Psoas muscle (tissue), 8 donors: ENCODE results near the gene RPL27. TPM values are rescaled to one million over a fixed set of nuclear protein-coding genes. Genes with fewer than 3 reads are reported as not detected.
"Not testable (repeated sequence)": the region's sequence is repeated elsewhere in the genome, so short reads cannot be mapped to it uniquely, and the experiment has no call there.

Experiments
- ATAC-seq, 4 donors: fragments of 200-7000 bp; cut with Tn5 transposase; one replicate each; pipeline ENCODE4 v1.9.1; 2020; ENCODE audit warnings: moderate library complexity in 3 of 4, mild to moderate bottlenecking in 2 of 4
- DNase-seq, 2 donors: peaks; one replicate each; pipeline ENCODE4 v3.0.0-alpha.2; 2020
- H3K27ac ChIP-seq: fragments of 200-600 bp; one replicate; pipeline ENCODE4 v1.8.0; 2022
- H3K27me3 ChIP-seq, 3 donors: fragments of 200-600 bp in 1 of 3; one replicate each; pipeline versions ENCODE4 v1.6.1 to v1.8.0; 2013 to 2022; ENCODE audit warnings: low read length in 2 of 3, mild to moderate bottlenecking in 2 of 3, moderate library complexity in 1 of 3; ENCODE audit not compliant: insufficient read depth in 3 of 3
- H3K36me3 ChIP-seq, 2 donors: fragments of 200-600 bp in 1 of 2; one replicate each; pipeline versions ENCODE4 v1.6.1 to v1.8.0; 2013 to 2022; ENCODE audit warnings: low read depth in 1 of 2, mild to moderate bottlenecking in 1 of 2, moderate library complexity in 1 of 2; ENCODE audit not compliant: insufficient read depth in 1 of 2
- H3K4me1 ChIP-seq: fragments of 200-600 bp; one replicate; pipeline ENCODE4 v1.8.0; 2022
- H3K4me3 ChIP-seq: fragments of 200-600 bp; one replicate; pipeline ENCODE4 v1.8.0; 2022; ENCODE audit warnings: mild to moderate bottlenecking
- H3K9me3 ChIP-seq: fragments of 200-600 bp; one replicate; pipeline ENCODE4 v1.8.0; 2022
- CTCF ChIP-seq: fragments of 200-600 bp; IDR thresholded peaks from one replicate; pipeline ENCODE4 v1.8.0; 2022; ENCODE audit warnings: antibody characterized with exemption
- WGBS, 3 donors: extraction: QIAGEN DNeasy Blood & Tissue Kit; methylation state at CpG; one replicate each; pipeline versions ENCODE4 v1.1.6 to v1.1.7; 2013; 5-methylcytosine and 5-hydroxymethylcytosine counted together
- intact Hi-C, 2 donors: fragments of 100-400 bp; cut with DNase I; formaldehyde crosslinking; loops; one replicate each; pipeline versions ENCODE4 v1.11.0 to v1.14.2; 2022
- polyA plus RNA-seq, 3 donors: library from polyadenylated mRNA; stranded (reverse); fragments of 200-250 nt; gene quantifications; one replicate each; pipeline ENCODE4 v1.2.3, GENCODE V29; 2013
- total RNA-seq, 4 donors: library from RNA; stranded (reverse); fragmentation: NEBNext Ultra II Directional in 2 of 4; extraction: Animal tissue kit (Norgen Biotek cat#: 25700) in 2 of 4; gene quantifications; one replicate each; pipeline versions ENCODE4 v1.2.1 to v1.2.4, GENCODE V29; 2021 to 2023
- donor health status: healthy with polysubstance abuse.
- donor health status: DM: no; HTN: no; CAD: no; lungs with moderate emphysema.
- donor health status: Bipolar disorder and iron deficiency.
- donor health status: healthy.
- donor health status: DM: yes; HTN: yes; CAD: no.
- donor health status: DM: no; HTN: no; CAD: no.
- donor health status: DM: no; HTN: no; CAD: no.
- donor health status: DM: yes; HTN: yes; CAD: no.

Gene RPL27
- total and polyA plus RNA-seq, 7 donors: 506 to 3,118 (median 1,045) TPM

DNA sequence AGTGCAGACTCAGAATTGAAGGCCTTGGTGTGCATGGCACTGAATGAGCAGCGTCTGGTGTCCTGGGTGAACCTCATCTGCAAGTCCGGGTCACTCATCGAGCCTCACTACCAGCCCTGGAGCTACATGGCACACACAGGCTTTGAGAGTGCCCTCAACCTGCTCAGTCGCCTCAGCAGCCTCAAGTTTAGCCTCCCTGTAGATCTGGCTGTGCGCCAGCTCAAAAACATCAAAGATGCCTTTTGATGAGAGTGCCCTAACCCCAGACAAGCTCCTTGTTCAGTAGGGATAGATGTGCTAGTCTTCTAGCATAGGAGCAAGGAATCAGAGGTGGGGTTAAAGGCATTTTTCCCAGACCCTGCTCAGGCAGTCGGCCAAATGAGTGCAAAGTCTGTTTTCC is 6.7 kb upstream of the RPL27 start:
- Histone ChIP-seq H3K4me3 (no peak overlapping the region), H3K9me3 (no peaks in the 10 kb centered on the region), H3K27me3 (no peaks in the 10 kb centered on the region), H3K27ac (no peak overlapping the region), H3K4me1 (no peaks in the 10 kb centered on the region), H3K36me3 (peaks cover 14 to 82% of the 10 kb centered on the region in 2 donors)
- ATAC-seq (peak in 1 of 4 donors; percentile 18), DNase-seq (no peak)
- no peak for TF ChIP-seq CTCF
- intact Hi-C loops: no loop called here
- WGBS, 3 donors: 94 to 97% (median 96%) methylated on average over 6 of the region's 6 CpGs

DNA sequence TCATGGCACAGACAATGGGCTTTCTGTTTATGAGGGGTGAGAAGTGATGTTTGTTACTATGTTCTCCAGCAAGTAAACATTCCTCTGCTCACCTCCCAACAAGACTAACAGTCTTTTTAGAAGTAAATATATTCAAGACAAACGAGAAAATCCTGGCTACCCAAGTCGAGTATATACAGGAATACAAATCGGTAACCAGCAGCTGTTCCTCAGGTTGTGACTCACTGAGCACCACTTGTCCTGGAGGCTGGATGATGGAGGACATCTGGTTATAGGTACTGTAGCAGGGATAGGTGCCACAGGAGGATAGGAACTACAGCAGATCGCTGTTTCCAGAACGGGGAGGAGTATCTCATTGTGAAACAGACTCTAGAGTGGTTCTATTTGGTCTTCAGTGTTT is 5.3 kb upstream of the RPL27 start:
- DNase-seq (no peak), ATAC-seq (no peak)
- Histone ChIP-seq H3K9me3 (no peaks in the 10 kb centered on the region), H3K36me3 (peaks cover 11 to 68% of the 10 kb centered on the region in 2 donors), H3K4me1 (no peaks in the 10 kb centered on the region), H3K27ac (no peak overlapping the region), H3K27me3 (no peaks in the 10 kb centered on the region), H3K4me3 (no peak overlapping the region)
- 77 to 90% (median 79%) methylated on average over 5 of the region's 5 CpGs for WGBS, 3 donors
- intact Hi-C loops: no loop called here
- TF ChIP-seq CTCF: no peak

DNA sequence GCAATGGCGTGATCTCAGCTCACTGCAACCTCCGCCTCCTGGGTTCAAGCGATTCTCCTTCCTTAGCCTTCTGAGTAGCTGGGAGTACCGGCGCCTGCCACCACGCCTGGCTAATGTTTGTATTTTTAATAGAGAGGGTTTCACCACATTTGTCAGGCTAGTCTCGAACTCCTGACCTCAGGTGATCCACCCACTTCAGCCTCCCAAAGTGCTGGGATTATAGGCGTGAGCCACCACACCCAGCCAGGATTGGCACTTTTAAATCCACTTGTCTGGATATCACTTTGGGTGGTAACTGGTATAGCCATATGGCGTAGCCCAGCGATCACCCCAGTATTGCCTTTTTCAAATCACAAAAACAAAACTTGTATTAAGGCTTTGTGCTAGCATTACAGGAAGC is 4.3 kb upstream of the RPL27 start:
- peaks cover 11 to 58% of the 10 kb centered on the region in 2 donors for H3K36me3 ChIP-seq
- H3K9me3 ChIP-seq, H3K27me3 ChIP-seq, H3K4me3 ChIP-seq, intact Hi-C loops, ATAC-seq, H3K27ac ChIP-seq, DNase-seq, H3K4me1 ChIP-seq: not testable (repeated sequence)
- WGBS, 3 donors: 83 to 86% (median 84%) methylated on average over 10 of the region's 10 CpGs

DNA sequence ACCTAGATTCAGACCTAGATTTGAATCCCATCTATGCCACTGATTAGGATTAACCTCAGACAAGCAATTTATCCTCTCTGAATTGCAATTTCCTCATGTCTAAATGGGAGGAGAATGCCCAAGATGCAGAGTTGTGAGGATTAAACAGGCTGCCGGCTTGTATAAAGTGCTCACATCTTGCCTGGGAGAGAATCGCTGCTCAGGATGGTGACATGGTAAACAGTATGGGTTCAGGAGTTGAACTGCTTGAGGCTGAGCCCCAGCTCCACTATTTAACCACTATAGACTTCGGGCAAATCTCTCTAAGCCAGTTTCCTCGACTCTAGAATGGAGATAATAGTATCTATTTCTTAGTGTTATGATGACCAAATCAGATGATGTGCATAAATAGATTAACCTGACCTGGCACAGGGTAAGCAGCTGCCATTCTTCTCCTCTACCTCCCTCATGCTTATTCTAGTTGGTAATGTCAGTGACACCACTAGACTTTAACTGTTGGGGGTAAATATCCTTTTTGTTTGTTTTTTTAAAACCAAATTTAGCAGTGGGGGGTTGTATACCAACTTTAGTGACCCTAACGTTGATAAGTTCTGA is 732 bp upstream of the RPL27 start:
- DNase-seq (no peak), ATAC-seq (peak in 2 of 4 donors; percentile 5 to 6)
- Histone ChIP-seq H3K4me3 (peak overlapping the region; percentile 93), H3K27ac (peak overlapping the region; percentile 96), H3K9me3 (no peaks in the 10 kb centered on the region), H3K27me3 (no peaks in the 10 kb centered on the region), H3K36me3 (peaks cover 6 to 55% of the 10 kb centered on the region in 2 donors), H3K4me1 (peaks cover 21% of the 10 kb centered on the region)
- intact Hi-C loops: no loop called here
- 23 to 29% (median 24%) methylated on average over 5 of the region's 5 CpGs for WGBS, 3 donors
- TF ChIP-seq CTCF: no peak

- ATAC-seq (no peak), DNase-seq (no peak)
- Histone ChIP-seq H3K27me3 (no peaks in the 10 kb centered on the region), H3K9me3 (no peaks in the 10 kb centered on the region), H3K36me3 (peaks cover 6 to 55% of the 10 kb centered on the region in 2 donors), H3K27ac (peak overlapping the region; percentile 96), H3K4me3 (peak overlapping the region; percentile 93), H3K4me1 (peaks cover 21% of the 10 kb centered on the region)
- TF ChIP-seq CTCF: no peak
- WGBS, 3 donors: 10 to 11% (median 11%) methylated on average over 10 of the region's 10 CpGs
- intact Hi-C loops: no loop called here
Measured at GRCh38 chr17:42999003-42999525, 845 bp downstream of the RPL27 start.

- ATAC-seq, H3K9me3 ChIP-seq, H3K27me3 ChIP-seq, H3K4me3 ChIP-seq, DNase-seq, intact Hi-C loops: not testable (repeated sequence)
- H3K27ac ChIP-seq: peak overlapping the region; percentile 53
- 91 to 97% (median 92%) methylated on average over 13 of the region's 13 CpGs for WGBS, 3 donors
- peaks cover 6 to 55% of the 10 kb centered on the region in 2 donors for H3K36me3 ChIP-seq
- H3K4me1 ChIP-seq: peaks cover 21% of the 10 kb centered on the region
Measured at GRCh38 chr17:43000894-43001293, 2.7 kb downstream of the RPL27 start.
